Kidney (tissue), 14 donors: ENCODE data around the gene NEK6. TPM values are rescaled to one million over a fixed set of nuclear protein-coding genes. Genes with fewer than 3 reads are reported as not detected.

Experiments
- DNase-seq, 5 donors: peaks; one replicate each; pipeline ENCODE4 v3.0.0-alpha.2; 2013 to 2020
- FAIRE-seq: peaks from 2 replicates; lab custom pipeline; 2012; peaks lifted over from hg19 to GRCh38; lab: Jason Lieb, UNC
- H3K27ac ChIP-seq, 2 donors: one replicate each; pipeline ENCODE4 v1.7.0; 2013; ENCODE audit warnings: low read depth in 2 of 2, low read length in 2 of 2, inconsistent platforms in 1 of 2
- H3K27me3 ChIP-seq: one replicate; pipeline ENCODE4 v1.7.1; 2013; ENCODE audit warnings: low read length, inconsistent platforms; ENCODE audit not compliant: control insufficient read depth, insufficient read depth
- H3K36me3 ChIP-seq, 3 donors: one replicate each; pipeline versions ENCODE4 v1.7.0 to v1.7.1; 2013; ENCODE audit warnings: low read length in 3 of 3, control low read depth in 1 of 3, inconsistent platforms in 1 of 3; ENCODE audit not compliant: insufficient read depth in 3 of 3, control insufficient read depth in 2 of 3
- H3K4me1 ChIP-seq, 3 donors: one replicate each; pipeline versions ENCODE4 v1.7.0 to v1.7.1; 2013; ENCODE audit warnings: low read length in 3 of 3, inconsistent platforms in 1 of 3, low read depth in 1 of 3; ENCODE audit not compliant: control insufficient read depth in 2 of 3, insufficient read depth in 2 of 3
- H3K4me3 ChIP-seq, 3 donors: one replicate each; pipeline versions ENCODE4 v1.7.0 to v1.8.1; 2013; ENCODE audit warnings: low read length in 3 of 3, control low read depth in 1 of 3, inconsistent platforms in 1 of 3
- H3K9ac ChIP-seq, 3 donors: one replicate each; pipeline versions ENCODE4 v1.7.0 to v1.7.1; 2013; ENCODE audit warnings: low read length in 3 of 3, control low read depth in 1 of 3, inconsistent platforms in 1 of 3
- H3K9me3 ChIP-seq, 3 donors: one replicate each; pipeline versions ENCODE4 v1.7.0 to v1.7.1; 2013; ENCODE audit warnings: low read length in 3 of 3, control low read depth in 1 of 3, inconsistent platforms in 1 of 3; ENCODE audit not compliant: control insufficient read depth in 2 of 3, insufficient read depth in 1 of 3
- intact Hi-C: fragments of 100-400 bp; cut with DNase I; formaldehyde crosslinking; loops from one replicate; pipeline ENCODE4 v1.11.1; 2022
- polyA plus RNA-seq: library from polyadenylated mRNA; stranded (reverse); fragments of 350-450 nt; fragmentation: Illumina TruSeq; extraction: RNeasy Lipid Tissue Mini Kit (QIAGEN cat#74804); gene quantifications from one replicate; pipeline ENCODE4 v1.2.3, GENCODE V29; 2014; ENCODE audit warnings: low read depth, low replicate concordance; ENCODE audit not compliant: insufficient read depth
- total RNA-seq: library from RNA; stranded (reverse); fragmentation: NEBNext Ultra II Directional; extraction: Animal tissue kit (Norgen Biotek cat#: 25700); gene quantifications from one replicate; pipeline ENCODE4 v1.2.1, GENCODE V29; 2021
- TF ChIP-seq, protein P1 (sequence below): IDR thresholded peaks from 3 replicates; pipeline ENCODE4 v1.5.1; 2012; ENCODE audit warnings: mild to moderate bottlenecking, moderate library complexity, borderline replicate concordance; ENCODE audit not compliant: insufficient read depth; ENCODE audit errors: extremely low read depth
- donor health status: control.
- donor health status: control.
- donor health status: control.
- donor health status: control.
- donor health status: control.
- donor health status: DM: yes; HTN: yes; CAD: no.
- donor health status: Normal renal cell carcinoma (clear cell type).

The NEK6 gene
- total and polyA plus RNA-seq, 2 donors from 2014 or later = 14.9 to 82.1 TPM

DNA sequence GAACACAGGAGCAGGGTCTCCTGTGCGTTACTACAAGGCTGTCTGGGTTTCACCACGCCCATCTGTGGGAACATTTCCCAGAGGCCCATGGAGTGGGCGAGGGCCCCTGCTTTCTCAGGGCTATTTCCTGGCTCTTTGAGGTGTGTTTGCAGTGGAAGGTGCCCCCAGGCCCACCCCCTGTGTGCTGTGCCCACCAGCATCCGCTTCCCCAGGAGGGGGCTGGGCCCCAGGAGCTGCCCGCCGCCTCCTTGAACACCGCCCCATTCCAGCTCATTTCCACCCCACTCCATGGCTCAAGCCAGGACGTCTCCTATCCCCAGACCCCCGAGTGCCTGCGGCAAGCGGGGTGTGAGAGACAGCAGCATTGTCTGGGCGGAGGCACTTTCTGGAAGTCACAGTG lies 70.5 kb downstream of the NEK6 start:
- no peaks in the 10 kb centered on the region for H3K9me3 ChIP-seq
- TF ChIP-seq, protein P1, sequence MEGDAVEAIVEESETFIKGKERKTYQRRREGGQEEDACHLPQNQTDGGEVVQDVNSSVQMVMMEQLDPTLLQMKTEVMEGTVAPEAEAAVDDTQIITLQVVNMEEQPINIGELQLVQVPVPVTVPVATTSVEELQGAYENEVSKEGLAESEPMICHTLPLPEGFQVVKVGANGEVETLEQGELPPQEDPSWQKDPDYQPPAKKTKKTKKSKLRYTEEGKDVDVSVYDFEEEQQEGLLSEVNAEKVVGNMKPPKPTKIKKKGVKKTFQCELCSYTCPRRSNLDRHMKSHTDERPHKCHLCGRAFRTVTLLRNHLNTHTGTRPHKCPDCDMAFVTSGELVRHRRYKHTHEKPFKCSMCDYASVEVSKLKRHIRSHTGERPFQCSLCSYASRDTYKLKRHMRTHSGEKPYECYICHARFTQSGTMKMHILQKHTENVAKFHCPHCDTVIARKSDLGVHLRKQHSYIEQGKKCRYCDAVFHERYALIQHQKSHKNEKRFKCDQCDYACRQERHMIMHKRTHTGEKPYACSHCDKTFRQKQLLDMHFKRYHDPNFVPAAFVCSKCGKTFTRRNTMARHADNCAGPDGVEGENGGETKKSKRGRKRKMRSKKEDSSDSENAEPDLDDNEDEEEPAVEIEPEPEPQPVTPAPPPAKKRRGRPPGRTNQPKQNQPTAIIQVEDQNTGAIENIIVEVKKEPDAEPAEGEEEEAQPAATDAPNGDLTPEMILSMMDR = no peak
- H3K27me3 ChIP-seq = no peaks in the 10 kb centered on the region
- no peak overlapping the region for H3K9ac ChIP-seq
- FAIRE-seq (no peak), DNase-seq (no peak)
- H3K27ac ChIP-seq = no peak overlapping the region
- no peak overlapping the region for H3K4me3 ChIP-seq
- H3K4me1 ChIP-seq = no peaks in the 10 kb centered on the region
- intact Hi-C loops = no loop called here
- H3K36me3 ChIP-seq = peaks cover 0 to 11% (median 5%) of the 10 kb centered on the region in 3 donors

DNA sequence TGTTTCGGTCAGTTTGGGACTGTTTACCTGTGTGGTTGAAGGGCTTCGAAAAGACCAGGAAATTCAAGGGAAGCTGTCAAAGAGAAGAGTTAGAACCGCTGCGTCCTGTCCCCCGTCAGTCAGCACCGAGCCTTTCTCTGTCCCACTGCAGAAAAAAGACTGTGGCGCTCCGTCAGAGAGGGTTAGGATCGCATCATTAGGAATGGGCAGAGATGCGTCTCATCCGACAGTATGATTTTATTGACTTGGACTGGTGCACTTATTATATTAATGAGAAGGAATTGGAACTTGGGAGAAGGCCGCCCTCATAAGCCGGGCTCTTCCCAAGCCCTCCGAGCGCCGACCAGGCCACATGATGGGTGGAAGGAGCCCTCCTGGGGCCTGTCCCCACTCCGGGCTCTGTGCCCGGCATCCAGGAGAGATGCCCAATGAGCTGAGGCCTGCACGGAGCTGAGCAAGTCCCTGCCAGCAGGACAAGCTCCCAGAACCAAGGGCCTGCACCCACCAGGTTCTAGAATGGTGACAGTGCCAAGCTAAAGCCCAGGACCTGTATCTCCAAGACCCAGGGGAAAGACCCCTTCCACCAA lies 71.5 kb downstream of the NEK6 start:
- no peak overlapping the region for H3K4me3 ChIP-seq
- no peaks in the 10 kb centered on the region for H3K4me1 ChIP-seq
- no peak overlapping the region for H3K9ac ChIP-seq
- FAIRE-seq (no peak), DNase-seq (no peak)
- no peaks in the 10 kb centered on the region for H3K27me3 ChIP-seq
- intact Hi-C loops = no loop called here
- no peaks in the 10 kb centered on the region for H3K9me3 ChIP-seq
- TF ChIP-seq, protein P1 = no peak
- peaks cover 0 to 9% (median 5%) of the 10 kb centered on the region in 3 donors for H3K36me3 ChIP-seq
- no peak overlapping the region for H3K27ac ChIP-seq

DNA sequence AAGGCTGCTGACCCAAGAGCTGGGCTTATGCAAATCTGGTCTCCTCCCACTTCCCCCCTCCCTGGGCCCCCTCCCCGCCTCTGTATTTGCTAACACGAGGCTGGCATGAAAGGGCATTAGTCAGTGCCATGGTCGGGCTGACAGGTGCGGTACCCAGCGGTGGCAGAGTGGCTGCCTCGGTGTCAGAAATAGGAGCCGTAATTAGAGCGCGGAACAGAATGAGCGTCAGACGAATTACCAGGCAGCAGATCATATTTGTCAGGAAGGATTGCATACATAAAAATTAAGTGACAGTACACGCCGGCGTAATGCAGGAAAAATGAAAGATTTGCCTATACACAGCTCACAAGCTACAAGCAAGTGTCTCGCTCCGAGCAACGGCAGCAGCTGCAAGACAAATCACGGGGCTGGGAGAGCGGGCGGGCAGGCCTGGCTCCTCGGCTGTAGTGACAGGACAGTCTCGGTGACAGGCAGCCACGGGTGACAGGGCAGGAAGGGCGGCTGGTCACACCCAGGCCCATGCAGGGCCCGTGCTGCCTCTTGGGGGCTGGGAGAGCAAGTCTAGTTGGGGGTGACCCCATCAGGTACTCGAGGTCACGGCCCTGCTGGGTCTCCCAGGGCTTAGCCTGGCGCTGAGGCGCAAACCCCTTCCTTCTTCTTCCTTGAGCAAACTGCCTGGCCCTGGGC lies 72.4 kb downstream of the NEK6 start:
- no peaks in the 10 kb centered on the region for H3K4me1 ChIP-seq
- no peaks in the 10 kb centered on the region for H3K9me3 ChIP-seq
- no peaks in the 10 kb centered on the region for H3K27me3 ChIP-seq
- intact Hi-C loops = no loop called here
- H3K9ac ChIP-seq = no peak overlapping the region
- H3K27ac ChIP-seq = no peak overlapping the region
- DNase-seq (no peak), FAIRE-seq (no peak)
- TF ChIP-seq, protein P1 = no peak
- H3K4me3 ChIP-seq = no peak overlapping the region
- H3K36me3 ChIP-seq = peaks cover 0 to 9% (median 5%) of the 10 kb centered on the region in 3 donors
